Activated CD8-positive, alpha-beta memory T cell treated with anti-CD3 and anti-CD28 coated beads for 36 hours (primary cell): ENCODE results near the gene AKR1E2. TPM values are rescaled to one million over a fixed set of nuclear protein-coding genes. Genes with fewer than 3 reads are reported as not detected.

ENCODE experiments used
- CTCF ChIA-PET: fragments of 350-600 bp; sonication (Branson Sonifier 250); formaldehyde crosslinking; loops from one replicate; lab custom pipeline; 2021; ENCODE audit warnings: antibody characterized with exemption; lab: Charles Lee
- POLR2A ChIA-PET: fragments of 350-600 bp; sonication (Branson Sonifier 250); formaldehyde crosslinking; loops from one replicate; lab custom pipeline; 2021; ENCODE audit warnings: antibody characterized with exemption; lab: Charles Lee
- total RNA-seq, 2 experiments: library from RNA; stranded (reverse); gene quantifications; one replicate each; pipeline ENCODE4 v1.2.3, GENCODE V29; 2021

The AKR1E2 gene
- total RNA-seq, 2 experiments from 2014 or later: 2.0 to 3.2 TPM

DNA sequence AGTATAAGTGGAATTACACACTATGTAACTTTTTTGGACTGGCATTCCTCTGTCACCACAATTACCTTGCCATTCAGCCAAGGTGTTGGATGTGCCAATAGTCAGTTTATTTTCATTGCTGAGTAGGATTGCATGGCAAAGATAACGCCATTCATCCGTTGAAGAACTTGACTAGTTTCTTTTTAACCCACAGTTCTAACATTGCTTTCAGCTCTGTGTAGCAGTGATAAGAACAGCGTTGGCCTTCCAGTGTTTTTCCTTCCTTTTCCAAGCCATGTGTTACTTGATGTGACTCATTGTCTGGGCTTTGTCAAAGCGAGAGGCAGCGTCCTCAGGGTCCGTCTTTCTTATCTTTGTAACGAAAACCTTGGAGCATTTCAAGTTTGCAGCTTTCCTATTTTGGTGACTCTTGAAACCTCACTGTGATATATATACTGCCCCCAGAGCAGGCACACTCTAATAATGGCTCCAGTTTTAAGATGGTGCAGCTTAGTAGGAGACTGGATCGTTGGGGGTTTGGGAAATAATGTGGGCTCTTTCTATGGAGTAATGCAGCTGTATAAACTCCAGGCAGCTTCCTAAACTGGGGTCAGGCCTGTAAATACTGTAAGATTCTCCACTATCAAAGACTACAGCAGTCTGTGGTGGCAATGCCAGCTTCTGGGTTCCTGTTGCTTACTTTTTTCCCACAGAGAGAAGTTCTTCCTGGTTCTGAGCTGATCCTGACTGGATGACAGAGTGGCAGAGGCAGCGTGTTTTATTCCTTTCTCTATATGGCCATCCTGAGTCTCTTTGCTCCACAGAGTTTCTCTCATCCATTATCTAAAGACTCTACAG, 41.7 kb downstream of the AKR1E2 start:
- ChIA-PET POLR2A (no interaction called here), CTCF (no interaction called here)

DNA sequence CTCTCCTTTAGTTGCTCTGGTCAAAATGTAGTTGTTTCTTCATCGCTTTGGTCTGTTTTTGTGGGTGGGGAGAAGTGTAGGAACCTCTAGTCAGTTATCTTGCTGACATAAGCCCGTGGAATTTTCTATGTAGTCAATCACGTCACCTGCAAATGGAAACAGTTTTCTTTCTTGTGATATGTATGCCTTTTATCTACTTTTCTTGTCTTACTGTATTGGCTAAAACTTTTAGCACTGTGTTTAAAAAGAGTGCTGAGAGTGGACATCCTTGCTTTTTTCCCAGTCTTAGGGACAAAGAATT, 42.3 kb downstream of the AKR1E2 start:
- ChIA-PET POLR2A (no interaction called here), CTCF (no interaction called here)

DNA sequence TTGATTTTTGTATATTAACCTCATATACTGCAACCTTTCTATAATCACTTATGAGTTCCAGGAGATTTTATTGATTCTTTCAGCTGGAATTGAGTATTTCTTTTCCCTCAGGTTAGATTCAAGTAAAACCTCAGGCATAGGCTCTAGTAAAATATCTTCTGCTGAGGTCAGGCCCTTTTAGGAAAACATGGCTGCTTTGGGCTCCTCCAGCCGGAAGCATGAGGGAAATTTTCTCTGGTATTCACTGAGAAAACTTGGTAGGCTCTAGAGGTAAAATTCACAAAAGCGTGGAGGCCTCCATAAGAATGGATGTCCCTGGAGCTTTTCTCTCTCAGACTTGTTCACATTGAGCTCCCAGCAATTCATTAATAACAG, 56.7 kb downstream of the AKR1E2 start:
- CTCF ChIA-PET: interaction anchor here (1.4 kb wide), 1 partner anchor 33 kb away, joined by 3 read pairs; no protein-coding TSS in a partner anchor

DNA sequence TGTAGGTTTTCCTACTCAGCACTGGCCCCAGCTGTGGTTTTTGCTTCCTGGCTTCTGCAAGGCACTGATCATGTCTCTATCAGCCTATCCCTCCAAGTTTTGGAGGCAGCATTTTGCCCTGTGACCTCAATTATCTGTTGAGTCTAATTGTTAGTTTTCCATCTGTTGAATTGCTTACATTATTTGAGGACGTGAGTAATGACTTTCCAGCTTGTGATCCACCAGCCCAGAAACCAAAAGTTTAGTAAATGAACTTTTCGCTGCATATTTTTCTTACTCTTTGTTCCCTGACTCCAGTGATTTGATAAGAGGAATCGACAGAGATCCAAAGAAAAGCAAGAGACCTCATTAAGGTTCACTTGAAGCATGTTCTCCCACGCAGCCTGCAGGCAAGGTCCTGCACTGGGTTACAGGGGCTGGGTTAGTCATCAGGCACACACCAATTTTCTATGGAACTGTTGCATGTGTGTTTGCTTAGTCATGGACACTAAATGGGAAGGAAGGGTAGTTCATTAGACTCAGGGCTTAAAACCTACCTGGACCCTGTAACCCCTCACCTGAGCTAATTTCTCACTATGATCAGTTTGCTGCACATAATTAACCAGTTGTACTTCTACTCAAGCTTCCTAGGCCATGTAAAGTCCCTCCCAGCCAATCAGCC, 57.2 kb downstream of the AKR1E2 start:
- ChIA-PET POLR2A (no interaction called here), CTCF (interaction anchor here (1.4 kb wide), 1 partner anchor 33 kb away, joined by 3 read pairs; no protein-coding TSS in a partner anchor)

More for the DNA sequence above, 56.7 kb downstream of the AKR1E2 start:
- POLR2A ChIA-PET: no interaction called here

DNA sequence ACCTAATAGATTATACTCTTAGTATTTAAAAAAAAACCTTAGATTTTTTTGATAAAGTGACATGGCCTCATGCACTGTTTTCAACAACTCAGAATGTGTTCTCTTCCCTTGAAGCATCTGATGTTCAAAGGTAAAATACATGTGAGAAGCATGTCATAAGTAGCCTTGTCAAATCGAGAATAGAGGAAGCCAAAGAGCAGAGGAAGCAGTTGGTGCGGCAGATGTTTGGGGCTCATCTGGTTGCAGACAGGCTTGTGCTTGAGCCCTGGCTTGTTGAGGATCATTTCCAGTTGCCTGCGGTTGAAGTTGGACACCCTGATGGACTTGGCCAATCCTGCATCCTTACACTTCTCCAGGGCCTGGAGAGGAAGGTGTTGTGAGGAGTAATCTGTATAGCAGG, 59.2 kb downstream of the AKR1E2 start:
- ChIA-PET POLR2A (no interaction called here), CTCF (no interaction called here)

DNA sequence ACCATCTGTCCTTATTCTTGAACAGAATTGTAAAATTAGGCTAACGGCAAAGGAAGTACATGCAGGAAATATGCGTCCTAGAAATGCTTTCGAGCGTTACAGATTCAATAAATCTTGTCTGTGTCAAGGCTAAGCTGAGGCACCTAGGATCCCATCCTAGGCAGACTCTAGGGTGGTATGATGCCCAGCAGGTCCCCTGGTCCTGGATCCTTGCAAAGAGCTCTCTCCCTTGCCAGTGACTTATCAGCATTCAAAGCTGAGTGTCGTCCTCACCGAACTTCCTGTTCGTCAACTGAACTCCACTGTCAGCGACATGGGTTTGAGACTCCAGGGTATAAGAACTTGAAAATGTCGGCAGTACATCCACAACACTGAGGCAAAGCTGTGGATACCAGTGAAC, 61.5 kb downstream of the AKR1E2 start:
- CTCF ChIA-PET: no interaction called here
- POLR2A ChIA-PET: no interaction called here

DNA sequence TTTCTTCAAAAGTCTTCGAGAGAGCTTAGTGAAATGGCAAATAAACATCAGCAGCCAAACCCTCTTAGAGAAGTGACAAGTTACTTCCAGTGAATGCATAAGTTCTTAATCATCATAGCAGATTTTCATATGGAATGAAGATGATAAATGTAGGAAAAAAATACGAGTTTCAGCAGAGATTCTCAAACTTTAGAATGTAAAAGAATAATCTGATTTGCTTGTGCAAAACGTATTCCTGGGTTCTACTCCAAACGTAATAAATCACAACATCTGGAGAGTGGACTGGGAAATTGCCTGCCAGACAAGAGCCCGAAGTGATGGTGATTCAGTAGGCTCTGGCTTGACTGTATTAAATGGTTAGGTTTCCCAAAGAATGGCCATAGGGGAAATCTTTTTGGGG, 62.2 kb downstream of the AKR1E2 start:
- POLR2A ChIA-PET: no interaction called here
- CTCF ChIA-PET: no interaction called here

DNA sequence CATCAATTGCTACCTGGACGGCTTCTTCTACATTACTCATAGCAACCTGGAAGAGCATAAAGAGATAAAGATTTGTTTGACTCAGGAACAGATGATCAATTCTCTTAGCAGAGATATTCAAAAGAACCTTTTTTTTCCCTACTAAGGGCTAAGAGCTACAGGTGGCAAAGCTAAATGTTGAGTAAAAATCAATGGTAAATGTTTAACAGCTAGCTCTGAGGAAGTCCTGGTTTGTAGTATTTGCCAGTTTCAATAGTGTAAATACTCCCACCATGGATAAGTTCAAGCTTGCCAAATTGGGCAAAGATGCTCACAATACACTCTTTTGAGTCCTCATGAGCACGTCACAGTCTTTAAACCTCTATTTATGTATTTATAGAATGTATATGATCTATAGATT, 64.0 kb downstream of the AKR1E2 start:
- CTCF ChIA-PET: no interaction called here
- POLR2A ChIA-PET: no interaction called here

DNA sequence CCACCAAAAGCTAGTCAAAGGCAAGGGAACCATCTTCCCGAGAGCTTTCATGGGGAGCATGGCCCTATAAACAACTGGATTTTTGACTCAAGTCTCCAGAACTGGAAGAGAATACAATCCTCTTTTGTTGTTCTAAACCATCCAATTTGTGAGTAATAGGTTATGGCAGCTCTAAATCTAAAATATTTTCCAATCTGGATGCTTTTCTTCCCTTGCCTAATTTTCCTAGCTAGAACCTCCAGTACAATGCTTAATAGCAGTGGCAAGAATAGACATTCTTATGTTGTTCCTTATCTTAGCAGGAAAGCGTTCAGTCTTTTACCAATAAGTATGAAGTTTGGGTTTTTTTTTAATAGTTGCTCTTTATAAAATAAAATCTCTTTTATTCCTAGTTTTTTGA, 66.7 kb downstream of the AKR1E2 start:
- POLR2A ChIA-PET: no interaction called here
- CTCF ChIA-PET: no interaction called here

DNA sequence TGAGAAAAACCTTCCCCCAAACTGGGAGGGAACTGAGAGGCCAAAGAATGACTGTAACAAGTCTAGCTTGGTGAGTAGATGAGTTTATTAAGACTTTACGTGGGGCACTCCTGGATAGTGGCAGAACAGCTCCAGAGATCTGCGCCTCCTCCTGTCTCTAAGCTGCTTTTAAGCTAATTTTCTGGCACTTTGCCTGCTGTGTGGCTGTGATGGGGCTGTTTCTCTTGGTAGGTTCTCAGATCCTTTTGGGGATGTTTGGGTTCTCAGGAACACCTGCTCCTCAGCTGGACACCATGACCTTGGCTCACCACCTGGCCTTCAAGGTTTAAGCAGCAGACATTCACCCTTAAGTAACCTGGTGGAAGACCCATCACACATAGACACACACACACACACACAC, 68.3 kb downstream of the AKR1E2 start:
- ChIA-PET POLR2A (no interaction called here), CTCF (no interaction called here)

Other genes starting within 250 kb of the AKR1E2 start
- gene AKR1C1, start 137.2 kb downstream of the AKR1E2 start, total RNA-seq: under 1 TPM; 0.17 to 0.48 TPM
- not detected for gene AKR1C2, start 177.7 kb downstream of the AKR1E2 start, total RNA-seq